Sigmoid colon (tissue), 3 donors: Measurements from ENCODE around the gene SEC14L1.

ENCODE experiments used
- CTCF ChIP-seq, 4 experiments: fragments of 450-650 bp in 3 of 4; fragments of 200-600 bp in 1 of 4; IDR thresholded peaks; one replicate each; pipeline ENCODE4 v1.5.1; 2016 to 2019; ENCODE audit warnings: antibody characterized with exemption in 4 of 4, mild to moderate bottlenecking in 3 of 4, moderate library complexity in 2 of 4
- POLR2A ChIP-seq, 2 donors: fragments of 450-650 bp; IDR thresholded peaks; one replicate each; pipeline ENCODE4 v1.6.1; 2016; ENCODE audit warnings: antibody characterized with exemption in 2 of 2, mild to moderate bottlenecking in 2 of 2, moderate library complexity in 2 of 2

GRCh38 chr17:77165577-77165976 lies 24.8 kb downstream of the SEC14L1 start:
- TF ChIP-seq CTCF (IDR thresholded peaks at IDR 0.05) (no peak), POLR2A (IDR thresholded peaks at IDR 0.05) (no peak)
